ENCODE results near the gene POU2F1. TPM values are rescaled to one million over a fixed set of nuclear protein-coding genes. Genes with fewer than 3 reads are reported as not detected.

The POU2F1 gene
- total RNA-seq, 4 donors from 2014 or later = 8.7 to 34.0 (median 9.6) TPM

DNA sequence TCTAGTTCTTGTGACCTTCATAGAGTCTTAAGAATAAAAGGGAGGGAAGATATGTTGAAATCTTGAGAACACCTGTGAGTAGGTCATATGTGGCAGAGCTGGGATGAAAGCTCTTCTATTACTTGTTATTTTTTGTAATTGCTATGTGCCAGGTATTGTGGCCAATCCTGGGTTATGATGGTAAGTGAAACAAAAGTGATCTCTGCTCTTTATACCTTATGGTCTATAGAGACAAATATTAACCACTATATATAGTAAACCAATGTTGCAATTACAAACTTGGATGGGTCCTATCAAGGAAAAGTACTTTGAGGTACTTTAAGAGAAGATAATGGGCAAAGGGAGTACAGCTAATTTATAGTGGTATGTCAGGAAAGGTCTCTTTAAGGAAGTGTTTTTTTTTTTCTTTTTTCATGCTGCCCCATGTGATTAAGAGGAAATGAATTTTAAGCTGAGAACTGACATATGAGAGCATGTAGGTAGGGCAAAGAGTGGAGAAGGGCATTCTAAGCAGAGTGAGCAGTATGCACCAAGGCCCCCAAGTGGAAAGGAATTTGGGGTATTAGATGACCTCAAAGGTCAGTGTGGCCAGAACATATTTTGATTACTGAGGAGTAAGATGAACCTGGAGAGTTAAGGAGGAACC is 43.3 kb downstream of the POU2F1 start:
- intact Hi-C loops (cut with DNase I; ENCODE audit: low total_unique reads) = loop anchor here (10.0 kb wide), 1 partner anchor 271 kb away; no protein-coding TSS in a partner anchor
- no peak overlapping the region for H3K4me3 ChIP-seq (ENCODE audit: low read depth, poor library complexity, severe bottlenecking)
- no peak for TF ChIP-seq POLR2A (IDR thresholded peaks at IDR 0.05)
- TF ChIP-seq, protein P1, sequence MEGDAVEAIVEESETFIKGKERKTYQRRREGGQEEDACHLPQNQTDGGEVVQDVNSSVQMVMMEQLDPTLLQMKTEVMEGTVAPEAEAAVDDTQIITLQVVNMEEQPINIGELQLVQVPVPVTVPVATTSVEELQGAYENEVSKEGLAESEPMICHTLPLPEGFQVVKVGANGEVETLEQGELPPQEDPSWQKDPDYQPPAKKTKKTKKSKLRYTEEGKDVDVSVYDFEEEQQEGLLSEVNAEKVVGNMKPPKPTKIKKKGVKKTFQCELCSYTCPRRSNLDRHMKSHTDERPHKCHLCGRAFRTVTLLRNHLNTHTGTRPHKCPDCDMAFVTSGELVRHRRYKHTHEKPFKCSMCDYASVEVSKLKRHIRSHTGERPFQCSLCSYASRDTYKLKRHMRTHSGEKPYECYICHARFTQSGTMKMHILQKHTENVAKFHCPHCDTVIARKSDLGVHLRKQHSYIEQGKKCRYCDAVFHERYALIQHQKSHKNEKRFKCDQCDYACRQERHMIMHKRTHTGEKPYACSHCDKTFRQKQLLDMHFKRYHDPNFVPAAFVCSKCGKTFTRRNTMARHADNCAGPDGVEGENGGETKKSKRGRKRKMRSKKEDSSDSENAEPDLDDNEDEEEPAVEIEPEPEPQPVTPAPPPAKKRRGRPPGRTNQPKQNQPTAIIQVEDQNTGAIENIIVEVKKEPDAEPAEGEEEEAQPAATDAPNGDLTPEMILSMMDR (IDR thresholded peaks at IDR 0.05) = no peak
- no peak for DNase-seq (ENCODE audit: low spot score in 2 of 2)

DNA sequence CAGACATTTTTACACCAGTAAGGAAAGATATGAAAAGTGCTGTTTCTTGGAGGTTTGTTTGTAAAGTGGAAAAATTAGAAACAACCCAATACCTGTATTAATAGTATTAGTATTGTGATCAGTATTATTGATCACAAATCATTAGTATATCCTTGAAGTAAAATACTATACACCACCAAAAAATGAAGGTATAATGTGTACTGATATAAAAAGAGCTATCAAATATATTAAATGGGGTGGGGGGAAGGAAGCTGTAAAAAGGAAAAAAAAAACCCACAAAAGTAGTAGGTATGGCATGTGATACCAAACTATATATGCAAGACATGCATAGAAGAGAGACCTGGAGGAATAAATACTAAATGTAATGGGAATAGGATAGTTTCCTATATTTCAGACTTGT is 46.3 kb downstream of the POU2F1 start:
- DNase-seq (ENCODE audit: low spot score in 2 of 2) = no peak
- H3K4me3 ChIP-seq (ENCODE audit: low read depth, poor library complexity, severe bottlenecking) = no peak overlapping the region
- TF ChIP-seq POLR2A (IDR thresholded peaks at IDR 0.05) = no peak
- TF ChIP-seq, protein P1 (IDR thresholded peaks at IDR 0.05) = no peak
- intact Hi-C loops (cut with DNase I; ENCODE audit: low total_unique reads) = loop anchor here (5.0 to 10.0 kb wide), 2 partner anchors 175 to 268 kb away; no protein-coding TSS in a partner anchor

DNA sequence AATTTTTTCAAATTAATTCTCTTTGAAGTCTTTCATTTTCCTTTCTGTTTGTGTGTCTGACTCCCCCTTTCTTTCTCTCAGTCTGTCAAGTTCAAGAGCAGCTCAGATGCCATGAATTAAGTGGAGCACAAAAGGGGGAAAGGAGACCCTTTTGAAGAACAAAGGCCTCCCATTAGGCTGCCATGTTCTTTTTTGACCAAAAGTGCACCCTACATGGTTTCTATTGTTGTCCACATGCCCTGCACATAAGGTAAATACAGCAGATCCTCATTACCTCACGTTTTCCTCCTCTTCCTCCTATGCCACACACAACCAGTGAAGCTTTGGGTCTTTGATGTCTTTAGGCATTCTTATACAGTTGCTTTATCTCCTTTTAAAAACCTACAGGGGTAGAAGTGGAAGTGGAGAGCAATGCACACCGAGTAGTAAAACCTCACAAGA is 47.7 kb downstream of the POU2F1 start:
- WGBS, 2 donors = 78% methylated on average over 2 of the region's 2 CpGs
- DNase-seq (ENCODE audit: low spot score in 2 of 2) = no peak
- intact Hi-C loops (cut with DNase I; ENCODE audit: low total_unique reads) = loop anchor here (5.0 to 10.0 kb wide), 2 partner anchors 174 to 266 kb away; no protein-coding TSS in a partner anchor
- no peak for TF ChIP-seq POLR2A (IDR thresholded peaks at IDR 0.05)
- TF ChIP-seq, protein P1 (IDR thresholded peaks at IDR 0.05) = no peak
- H3K4me3 ChIP-seq (ENCODE audit: low read depth, poor library complexity, severe bottlenecking) = no peak overlapping the region

DNA sequence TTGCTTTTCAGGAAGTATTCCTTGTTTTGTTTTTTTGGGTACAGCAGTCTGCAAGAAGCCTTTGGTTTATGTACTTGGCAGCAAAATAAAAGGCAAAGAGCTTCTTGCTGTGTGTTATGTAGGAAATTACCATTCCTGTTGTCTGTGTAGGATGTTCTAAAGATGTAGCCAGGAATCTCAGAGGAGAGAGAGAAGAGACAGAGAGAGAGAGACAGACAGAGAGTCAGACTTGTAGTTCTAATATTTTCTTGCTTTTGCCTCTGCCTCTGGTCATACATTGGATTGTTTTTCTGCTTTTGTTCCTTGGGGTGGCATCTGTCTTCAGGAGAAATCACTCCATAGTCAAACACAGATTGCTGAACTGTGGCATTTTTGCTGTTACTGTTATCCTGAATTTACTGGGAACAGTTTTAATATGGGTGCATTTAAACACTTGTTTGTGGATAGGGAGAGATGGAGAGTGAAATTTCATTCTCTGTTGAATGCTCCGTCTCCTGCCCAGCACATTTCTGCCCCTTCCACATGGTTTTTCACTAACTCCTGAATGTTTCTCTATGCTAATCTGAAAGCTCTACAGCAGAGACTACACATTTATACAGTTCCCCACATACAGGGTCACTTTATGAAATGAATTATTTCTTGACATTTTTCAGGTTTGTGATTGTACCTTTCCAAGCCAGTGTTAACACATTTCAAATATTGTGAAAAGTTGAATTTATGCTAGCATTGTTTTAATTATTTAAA is 49.8 kb downstream of the POU2F1 start:
- 73 to 76% methylated on average over 1 of the region's 1 CpG for WGBS, 2 donors
- intact Hi-C loops (cut with DNase I; ENCODE audit: low total_unique reads) = no loop called here

DNA sequence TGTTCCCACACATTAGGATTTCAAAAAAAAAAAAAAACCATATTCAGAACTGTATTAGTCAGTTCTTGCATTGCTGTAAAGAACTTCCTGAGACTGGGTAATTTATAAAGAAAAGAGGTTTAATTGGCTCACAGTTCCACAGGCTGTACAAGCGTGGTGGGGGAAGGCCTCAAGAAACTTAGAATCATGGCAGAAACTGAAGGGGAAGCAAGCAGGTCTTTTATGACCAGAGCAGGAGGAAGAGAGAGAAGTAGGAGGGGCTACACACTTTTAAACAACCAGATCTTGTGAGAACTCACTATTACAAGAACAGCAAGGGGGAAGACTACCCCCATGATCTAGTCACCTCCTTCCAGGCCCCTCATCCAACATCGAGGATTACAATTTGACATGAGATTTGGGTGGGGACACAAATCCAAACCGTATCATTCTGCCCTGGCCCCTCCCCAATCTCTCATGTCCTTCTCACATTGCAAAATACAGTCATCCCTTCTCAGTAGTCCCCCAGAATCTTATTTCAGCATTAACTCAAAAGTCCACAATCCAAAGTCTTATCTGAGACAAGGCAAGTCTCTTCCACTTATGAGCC is 51.8 kb downstream of the POU2F1 start:
- 89% methylated on average over 3 of the region's 3 CpGs for WGBS, 2 donors
- DNase-seq (ENCODE audit: low spot score in 2 of 2) = no peak
- intact Hi-C loops (cut with DNase I; ENCODE audit: low total_unique reads) = no loop called here
- TF ChIP-seq POLR2A (IDR thresholded peaks at IDR 0.05) = no peak
- TF ChIP-seq, protein P1 (IDR thresholded peaks at IDR 0.05) = no peak
- H3K4me3 ChIP-seq (ENCODE audit: low read depth, poor library complexity, severe bottlenecking) = no peak overlapping the region

More for the DNA sequence above, 49.8 kb downstream of the POU2F1 start:
- DNase-seq (ENCODE audit: low spot score in 2 of 2) = no peak
- H3K4me3 ChIP-seq (ENCODE audit: low read depth, poor library complexity, severe bottlenecking) = no peak overlapping the region
- TF ChIP-seq POLR2A (IDR thresholded peaks at IDR 0.05) = no peak
- TF ChIP-seq, protein P1 (IDR thresholded peaks at IDR 0.05) = no peak

Measured in lower leg skin (tissue), 4 donors.